ENCODE results near the gene POLA1.

Gene POLA1

DNA sequence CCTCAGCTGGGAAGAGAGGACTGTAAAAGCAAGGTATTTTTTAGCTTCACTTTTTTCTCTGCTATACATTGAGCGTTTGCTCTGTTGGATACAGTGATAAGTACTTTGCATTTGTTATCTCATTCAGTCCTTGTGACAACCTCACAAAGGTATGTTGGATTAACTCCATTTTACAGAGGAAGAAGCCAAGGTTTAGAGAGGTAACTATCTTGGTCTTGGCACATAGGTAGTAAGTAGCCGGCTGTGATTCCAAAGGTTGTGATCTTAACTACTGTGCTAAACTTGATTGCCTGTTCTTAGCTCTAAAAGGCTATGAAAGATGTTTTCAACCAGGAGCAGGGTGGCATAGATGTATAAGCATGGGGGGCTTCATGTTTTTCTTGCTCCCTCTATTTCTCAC lies 134.4 kb downstream of the POLA1 start:
- ATAC-seq, result no peak
- no peak for TF ChIP-seq OSR1 (CRISPR knock-in tag; IDR thresholded peaks at IDR 0.05)
- TF ChIP-seq RARB (CRISPR knock-in tag; IDR thresholded peaks at IDR 0.05), result no peak
- no peak for TF ChIP-seq SNAI2 (CRISPR knock-in tag; IDR thresholded peaks at IDR 0.05)
- TF ChIP-seq, protein P1, sequence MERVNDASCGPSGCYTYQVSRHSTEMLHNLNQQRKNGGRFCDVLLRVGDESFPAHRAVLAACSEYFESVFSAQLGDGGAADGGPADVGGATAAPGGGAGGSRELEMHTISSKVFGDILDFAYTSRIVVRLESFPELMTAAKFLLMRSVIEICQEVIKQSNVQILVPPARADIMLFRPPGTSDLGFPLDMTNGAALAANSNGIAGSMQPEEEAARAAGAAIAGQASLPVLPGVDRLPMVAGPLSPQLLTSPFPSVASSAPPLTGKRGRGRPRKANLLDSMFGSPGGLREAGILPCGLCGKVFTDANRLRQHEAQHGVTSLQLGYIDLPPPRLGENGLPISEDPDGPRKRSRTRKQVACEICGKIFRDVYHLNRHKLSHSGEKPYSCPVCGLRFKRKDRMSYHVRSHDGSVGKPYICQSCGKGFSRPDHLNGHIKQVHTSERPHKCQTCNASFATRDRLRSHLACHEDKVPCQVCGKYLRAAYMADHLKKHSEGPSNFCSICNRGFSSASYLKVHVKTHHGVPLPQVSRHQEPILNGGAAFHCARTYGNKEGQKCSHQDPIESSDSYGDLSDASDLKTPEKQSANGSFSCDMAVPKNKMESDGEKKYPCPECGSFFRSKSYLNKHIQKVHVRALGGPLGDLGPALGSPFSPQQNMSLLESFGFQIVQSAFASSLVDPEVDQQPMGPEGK (CRISPR knock-in tag; IDR thresholded peaks at IDR 0.05; ENCODE audit: borderline replicate concordance), result no peak

DNA sequence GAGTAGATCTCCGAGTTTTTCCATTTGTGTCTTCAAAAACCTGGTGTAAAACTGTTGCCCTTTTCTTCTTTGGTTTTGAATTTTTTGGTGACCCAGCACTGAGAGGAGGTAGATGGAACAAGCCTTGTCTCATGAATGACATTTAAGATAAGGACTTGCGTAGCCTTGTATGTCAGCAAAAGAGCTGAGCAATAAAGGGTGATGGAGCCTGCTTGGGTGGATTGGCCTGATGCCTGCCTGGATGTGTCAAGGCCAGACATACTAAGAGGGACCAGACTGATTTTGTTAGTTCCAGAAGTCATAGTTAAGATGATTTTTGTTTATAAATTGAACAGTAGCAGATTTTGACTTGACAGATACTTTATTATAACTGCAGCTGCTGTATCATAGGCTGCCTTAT lies 134.9 kb downstream of the POLA1 start:
- no peak for ATAC-seq
- TF ChIP-seq ESRRG (CRISPR knock-in tag; IDR thresholded peaks at IDR 0.05) (no peak), ISL1 (CRISPR knock-in tag; IDR thresholded peaks at IDR 0.05) (no peak), ZNF8 (CRISPR knock-in tag; IDR thresholded peaks at IDR 0.05) (no peak), RARB (CRISPR knock-in tag; IDR thresholded peaks at IDR 0.05) (no peak), ZNF70 (CRISPR knock-in tag; IDR thresholded peaks at IDR 0.05) (no peak)
- TF ChIP-seq, protein P2, sequence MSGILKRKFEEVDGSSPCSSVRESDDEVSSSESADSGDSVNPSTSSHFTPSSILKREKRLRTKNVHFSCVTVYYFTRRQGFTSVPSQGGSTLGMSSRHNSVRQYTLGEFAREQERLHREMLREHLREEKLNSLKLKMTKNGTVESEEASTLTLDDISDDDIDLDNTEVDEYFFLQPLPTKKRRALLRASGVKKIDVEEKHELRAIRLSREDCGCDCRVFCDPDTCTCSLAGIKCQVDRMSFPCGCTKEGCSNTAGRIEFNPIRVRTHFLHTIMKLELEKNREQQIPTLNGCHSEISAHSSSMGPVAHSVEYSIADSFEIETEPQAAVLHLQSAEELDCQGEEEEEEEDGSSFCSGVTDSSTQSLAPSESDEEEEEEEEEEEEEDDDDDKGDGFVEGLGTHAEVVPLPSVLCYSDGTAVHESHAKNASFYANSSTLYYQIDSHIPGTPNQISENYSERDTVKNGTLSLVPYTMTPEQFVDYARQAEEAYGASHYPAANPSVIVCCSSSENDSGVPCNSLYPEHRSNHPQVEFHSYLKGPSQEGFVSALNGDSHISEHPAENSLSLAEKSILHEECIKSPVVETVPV (CRISPR knock-in tag; IDR thresholded peaks at IDR 0.05), result no peak

DNA sequence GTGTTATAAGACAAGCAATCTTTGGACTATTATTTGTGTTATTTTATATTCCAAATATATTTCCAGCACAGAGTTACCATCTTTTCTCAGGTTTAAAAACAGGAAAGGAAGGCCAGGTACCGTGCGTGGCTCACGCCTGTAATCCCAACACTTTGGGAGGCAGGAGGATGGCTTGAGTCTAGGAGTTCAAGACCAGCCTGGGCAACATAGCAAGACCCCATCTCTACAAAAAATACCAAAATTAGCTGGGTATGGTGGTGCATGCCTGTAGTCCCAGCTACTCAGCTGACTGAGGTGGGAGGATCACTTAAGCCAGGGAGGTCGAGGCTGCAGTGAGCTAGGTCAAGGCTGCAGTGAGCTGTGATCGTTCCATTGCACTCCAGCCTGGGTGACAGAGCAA lies 140.0 kb downstream of the POLA1 start:
- ATAC-seq, result no peak
- no peak for TF ChIP-seq ESRRG (CRISPR knock-in tag; IDR thresholded peaks at IDR 0.05)
- TF ChIP-seq, protein P2 (CRISPR knock-in tag; IDR thresholded peaks at IDR 0.05), result no peak
- no peak for TF ChIP-seq ZC3H10 (CRISPR knock-in tag; IDR thresholded peaks at IDR 0.05)
- TF ChIP-seq ZNF70 (CRISPR knock-in tag; IDR thresholded peaks at IDR 0.05), result no peak
- no peak for TF ChIP-seq ISL1 (CRISPR knock-in tag; IDR thresholded peaks at IDR 0.05)

DNA sequence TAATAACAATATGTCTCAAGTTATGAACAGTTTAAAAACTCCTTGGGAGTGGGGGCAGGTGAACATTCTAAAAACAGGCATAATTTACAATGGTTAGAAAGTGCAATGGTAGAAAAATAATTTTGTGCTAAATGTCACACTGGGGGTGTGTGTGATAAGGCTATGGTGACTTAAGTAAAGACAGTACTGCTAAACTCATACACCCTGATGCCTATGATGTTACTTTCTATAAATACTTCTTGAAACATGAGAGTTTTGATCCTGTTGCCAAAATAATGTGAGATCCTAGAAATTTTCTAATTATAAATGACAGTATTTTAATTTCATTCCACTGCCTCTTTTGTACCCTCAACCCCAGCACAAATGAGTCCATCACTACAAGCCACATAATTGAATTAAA lies 144.2 kb downstream of the POLA1 start:
- ATAC-seq, result no peak
- TF ChIP-seq ARNTL (CRISPR knock-in tag; IDR thresholded peaks at IDR 0.05; ENCODE audit: borderline replicate concordance, low read depth), result no peak
- TF ChIP-seq ZC3H10 (CRISPR knock-in tag; IDR thresholded peaks at IDR 0.05), result no peak
- TF ChIP-seq ESRRG (CRISPR knock-in tag; IDR thresholded peaks at IDR 0.05), result no peak
- TF ChIP-seq ZNF70 (CRISPR knock-in tag; IDR thresholded peaks at IDR 0.05), result no peak
- TF ChIP-seq ZNF565 (CRISPR knock-in tag; conservative IDR thresholded peaks at IDR 0.05; ENCODE audit: low read depth), result no peak
- TF ChIP-seq TOX (CRISPR knock-in tag; IDR thresholded peaks at IDR 0.05; ENCODE audit: borderline replicate concordance), result no peak
- no peak for TF ChIP-seq ISL1 (CRISPR knock-in tag; IDR thresholded peaks at IDR 0.05)
- TF ChIP-seq GLIS3 (CRISPR knock-in tag; IDR thresholded peaks at IDR 0.05), result no peak
- no peak for TF ChIP-seq ZFP30 (CRISPR knock-in tag; IDR thresholded peaks at IDR 0.05)
- TF ChIP-seq, protein P3, sequence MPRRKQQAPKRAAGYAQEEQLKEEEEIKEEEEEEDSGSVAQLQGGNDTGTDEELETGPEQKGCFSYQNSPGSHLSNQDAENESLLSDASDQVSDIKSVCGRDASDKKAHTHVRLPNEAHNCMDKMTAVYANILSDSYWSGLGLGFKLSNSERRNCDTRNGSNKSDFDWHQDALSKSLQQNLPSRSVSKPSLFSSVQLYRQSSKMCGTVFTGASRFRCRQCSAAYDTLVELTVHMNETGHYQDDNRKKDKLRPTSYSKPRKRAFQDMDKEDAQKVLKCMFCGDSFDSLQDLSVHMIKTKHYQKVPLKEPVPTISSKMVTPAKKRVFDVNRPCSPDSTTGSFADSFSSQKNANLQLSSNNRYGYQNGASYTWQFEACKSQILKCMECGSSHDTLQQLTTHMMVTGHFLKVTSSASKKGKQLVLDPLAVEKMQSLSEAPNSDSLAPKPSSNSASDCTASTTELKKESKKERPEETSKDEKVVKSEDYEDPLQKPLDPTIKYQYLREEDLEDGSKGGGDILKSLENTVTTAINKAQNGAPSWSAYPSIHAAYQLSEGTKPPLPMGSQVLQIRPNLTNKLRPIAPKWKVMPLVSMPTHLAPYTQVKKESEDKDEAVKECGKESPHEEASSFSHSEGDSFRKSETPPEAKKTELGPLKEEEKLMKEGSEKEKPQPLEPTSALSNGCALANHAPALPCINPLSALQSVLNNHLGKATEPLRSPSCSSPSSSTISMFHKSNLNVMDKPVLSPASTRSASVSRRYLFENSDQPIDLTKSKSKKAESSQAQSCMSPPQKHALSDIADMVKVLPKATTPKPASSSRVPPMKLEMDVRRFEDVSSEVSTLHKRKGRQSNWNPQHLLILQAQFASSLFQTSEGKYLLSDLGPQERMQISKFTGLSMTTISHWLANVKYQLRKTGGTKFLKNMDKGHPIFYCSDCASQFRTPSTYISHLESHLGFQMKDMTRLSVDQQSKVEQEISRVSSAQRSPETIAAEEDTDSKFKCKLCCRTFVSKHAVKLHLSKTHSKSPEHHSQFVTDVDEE (CRISPR knock-in tag; IDR thresholded peaks at IDR 0.05), result no peak
- TF ChIP-seq BACH2 (CRISPR knock-in tag; IDR thresholded peaks at IDR 0.05; ENCODE audit: borderline replicate concordance), result no peak
- TF ChIP-seq, protein P4, sequence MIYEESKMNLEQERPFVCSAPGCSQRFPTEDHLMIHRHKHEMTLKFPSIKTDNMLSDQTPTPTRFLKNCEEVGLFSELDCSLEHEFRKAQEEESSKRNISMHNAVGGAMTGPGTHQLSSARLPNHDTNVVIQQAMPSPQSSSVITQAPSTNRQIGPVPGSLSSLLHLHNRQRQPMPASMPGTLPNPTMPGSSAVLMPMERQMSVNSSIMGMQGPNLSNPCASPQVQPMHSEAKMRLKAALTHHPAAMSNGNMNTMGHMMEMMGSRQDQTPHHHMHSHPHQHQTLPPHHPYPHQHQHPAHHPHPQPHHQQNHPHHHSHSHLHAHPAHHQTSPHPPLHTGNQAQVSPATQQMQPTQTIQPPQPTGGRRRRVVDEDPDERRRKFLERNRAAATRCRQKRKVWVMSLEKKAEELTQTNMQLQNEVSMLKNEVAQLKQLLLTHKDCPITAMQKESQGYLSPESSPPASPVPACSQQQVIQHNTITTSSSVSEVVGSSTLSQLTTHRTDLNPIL (CRISPR knock-in tag; IDR thresholded peaks at IDR 0.05; ENCODE audit: low read depth), result no peak
- no peak for TF ChIP-seq ZFP3 (CRISPR knock-in tag; IDR thresholded peaks at IDR 0.05)
- no peak for TF ChIP-seq SNAI2 (CRISPR knock-in tag; IDR thresholded peaks at IDR 0.05)
- no peak for TF ChIP-seq PPARA (CRISPR knock-in tag; IDR thresholded peaks at IDR 0.05; ENCODE audit: borderline replicate concordance)
- no peak for TF ChIP-seq CSDC2 (CRISPR knock-in tag; IDR thresholded peaks at IDR 0.05)
- TF ChIP-seq TCF4 (CRISPR knock-in tag; IDR thresholded peaks at IDR 0.05; ENCODE audit: borderline replicate concordance), result no peak
